T-helper 17 cell (primary cell): Measurements from ENCODE around the gene DNLZ. TPM values are rescaled to one million over a fixed set of nuclear protein-coding genes. Genes with fewer than 3 reads are reported as not detected.
"Not testable (repeated sequence)": the region's sequence is repeated elsewhere in the genome, so short reads cannot be mapped to it uniquely, and the experiment has no call there.

ENCODE experiments used
- ATAC-seq: fragments of 150-1000 bp; cut with Tn5 transposase; 2 replicates; pipeline ENCODE4 v1.10.0; 2021; ENCODE audit warnings: mild to moderate bottlenecking, moderate library complexity
- DNase-seq, 3 donors: peaks; one replicate each; pipeline versions ENCODE4 v3.0.0 to v3.0.0-alpha.2; 2020 to 2021
- H3K9me3 ChIP-seq: one replicate; pipeline ENCODE4 v1.7.0; 2013; ENCODE audit warnings: low read length, mild to moderate bottlenecking; ENCODE audit not compliant: control insufficient read depth, poor library complexity, severe bottlenecking
- H3K27ac Mint-ChIP-seq: one replicate; pipeline ENCODE4 v1.8.0; 2022; ENCODE audit warnings: mild to moderate bottlenecking, moderate library complexity, mixed read lengths
- H3K27me3 Mint-ChIP-seq: one replicate; pipeline ENCODE4 v1.8.0; 2022; ENCODE audit warnings: mixed read lengths
- H3K36me3 Mint-ChIP-seq: one replicate; pipeline ENCODE4 v1.8.0; 2022; ENCODE audit warnings: low read depth, mixed read lengths
- H3K4me1 Mint-ChIP-seq: one replicate; pipeline ENCODE4 v1.8.0; 2022; ENCODE audit warnings: mild to moderate bottlenecking, mixed read lengths
- H3K4me3 Mint-ChIP-seq: one replicate; pipeline ENCODE4 v1.8.0; 2022; ENCODE audit warnings: mild to moderate bottlenecking, moderate library complexity, mixed read lengths
- total RNA-seq, 4 donors: library from RNA in 2 of 4; stranded (reverse) in 2 of 4; gene quantifications; one replicate each; pipeline ENCODE4 v1.2.3 and lab custom pipeline; 2022 to 2026

The DNLZ gene
- 10 to 100 TPM; 19.3 to 28.6 TPM for total RNA-seq
- total RNA-seq (lab: John Stamatoyannopoulos, UW) = 2.5 to 8.0 reads per million in 2 donors

DNA sequence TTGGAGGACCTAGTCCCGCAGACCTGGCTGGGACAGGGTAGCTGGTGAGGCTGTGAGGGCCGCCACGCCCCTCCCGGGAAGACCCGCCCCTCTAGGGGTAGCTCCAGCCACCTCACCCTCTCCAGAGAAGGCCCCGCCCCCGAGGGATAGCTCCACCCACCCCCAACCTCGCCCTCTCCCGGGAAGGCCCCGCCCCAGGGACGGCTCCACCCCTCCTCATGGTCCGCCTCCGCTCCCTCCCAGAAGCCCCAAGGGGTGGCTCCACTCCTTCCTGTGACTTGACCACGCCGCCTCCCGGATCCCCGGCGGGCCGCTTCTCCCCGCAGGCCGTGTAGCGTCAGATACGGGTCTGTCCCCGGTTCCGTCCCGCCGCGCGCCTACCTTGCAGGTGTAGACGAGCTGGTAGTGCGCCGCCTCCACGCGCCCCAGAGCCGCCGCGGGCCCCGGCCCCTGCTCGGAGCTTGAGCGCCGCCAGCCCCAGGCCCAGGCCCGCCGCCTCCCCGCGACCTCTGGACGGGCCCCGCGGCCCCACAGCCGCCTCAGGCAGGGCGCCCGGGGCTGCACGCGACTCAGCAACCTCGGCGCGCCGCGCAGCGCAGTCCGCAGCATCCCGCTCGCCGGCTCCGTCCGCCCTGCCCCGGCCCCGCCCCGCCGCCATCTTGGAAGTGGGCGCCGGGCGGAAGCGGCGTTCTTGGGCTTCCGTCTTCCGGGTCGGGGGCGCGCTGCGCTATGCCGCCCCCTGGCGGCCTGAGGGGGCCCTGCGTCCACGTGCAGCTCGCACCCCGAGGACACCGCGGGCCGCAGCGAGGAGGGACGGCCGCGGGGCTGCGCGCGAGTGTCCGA lies at the start of gene DNLZ:
Gene DNLZ, minus strand, starts transcription at position 639 of the 843 bp plus-strand sequence. Its CDS starts 30 bp downstream, at position 609.
- Mint-ChIP-seq H3K4me1 (peaks cover 7% of the 10 kb centered on the region), H3K36me3 (no peaks in the 10 kb centered on the region), H3K27ac (peak within 1 kb of the TSS; percentile 34), H3K4me3 (peak within 1 kb of the TSS; percentile 83), H3K27me3 (no peaks in the 10 kb centered on the region)
- no peaks in the 10 kb centered on the region for H3K9me3 ChIP-seq
- peak; percentile 87 to 93 (median 91) for DNase-seq
- ATAC-seq = peak; percentile 88

DNA sequence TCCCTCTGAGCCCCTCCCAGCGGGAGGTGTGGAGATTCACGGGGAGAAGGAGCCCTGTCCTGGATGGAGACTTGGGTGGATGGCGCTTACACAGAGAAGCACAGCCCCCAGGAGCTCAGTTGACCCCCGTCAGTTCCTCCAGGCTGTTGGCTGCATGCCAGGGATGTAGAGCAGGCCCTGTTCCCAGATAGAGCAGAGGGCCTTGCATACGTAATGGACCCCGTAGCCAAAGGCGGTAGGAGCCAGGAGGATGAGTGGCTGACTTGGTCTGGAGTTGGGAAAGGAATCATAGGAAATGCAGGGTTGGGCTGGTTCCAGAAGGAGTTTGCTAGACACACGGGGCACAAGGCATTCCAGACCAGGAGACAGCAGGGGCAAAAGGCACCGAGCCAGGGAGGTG lies 49.4 kb upstream of the DNLZ start:
- no peak overlapping the region for H3K27ac Mint-ChIP-seq
- peaks cover 21% of the 10 kb centered on the region for H3K4me1 Mint-ChIP-seq
- ATAC-seq = no peak
- H3K27me3 Mint-ChIP-seq = no peaks in the 10 kb centered on the region
- DNase-seq = no peak
- peaks cover 2% of the 10 kb centered on the region for H3K36me3 Mint-ChIP-seq
- no peak overlapping the region for H3K4me3 Mint-ChIP-seq
- no peaks in the 10 kb centered on the region for H3K9me3 ChIP-seq

- peaks cover 2% of the 10 kb centered on the region for H3K36me3 Mint-ChIP-seq
- ATAC-seq = no peak
- H3K27me3 Mint-ChIP-seq = no peaks in the 10 kb centered on the region
- H3K27ac Mint-ChIP-seq = peak overlapping the region; percentile 96
- H3K4me1 Mint-ChIP-seq = peaks cover 21% of the 10 kb centered on the region
- no peak for DNase-seq
- H3K4me3 Mint-ChIP-seq = peak overlapping the region; percentile 92
- no peaks in the 10 kb centered on the region for H3K9me3 ChIP-seq
These were observed 47.8 kb upstream of the DNLZ start for GRCh38 chr9:136411378-136411777.

GRCh38 chr9:136410500-136411287 lies 47.1 kb upstream of the DNLZ start, which contains the start of the genes ENTR1 and PMPCA:
Gene ENTR1, minus strand, starts transcription at chr9:136410614. Its CDS starts 217 bp downstream, at chr9:136410397.
Gene PMPCA, plus strand, starts transcription at chr9:136410658. Its CDS starts 11 bp downstream, at chr9:136410669.
- DNase-seq = peak; percentile 90 to 94 (median 90)
- peaks cover 23% of the 10 kb centered on the region for H3K4me1 Mint-ChIP-seq
- ATAC-seq = peak; percentile 88
- no peaks in the 10 kb centered on the region for H3K9me3 ChIP-seq
- H3K27ac Mint-ChIP-seq = peak within 1 kb of the TSS; percentile 96
- no peaks in the 10 kb centered on the region for H3K27me3 Mint-ChIP-seq
- peak within 1 kb of the TSS; percentile 92 for H3K4me3 Mint-ChIP-seq
- H3K36me3 Mint-ChIP-seq = peaks cover 2% of the 10 kb centered on the region

DNA sequence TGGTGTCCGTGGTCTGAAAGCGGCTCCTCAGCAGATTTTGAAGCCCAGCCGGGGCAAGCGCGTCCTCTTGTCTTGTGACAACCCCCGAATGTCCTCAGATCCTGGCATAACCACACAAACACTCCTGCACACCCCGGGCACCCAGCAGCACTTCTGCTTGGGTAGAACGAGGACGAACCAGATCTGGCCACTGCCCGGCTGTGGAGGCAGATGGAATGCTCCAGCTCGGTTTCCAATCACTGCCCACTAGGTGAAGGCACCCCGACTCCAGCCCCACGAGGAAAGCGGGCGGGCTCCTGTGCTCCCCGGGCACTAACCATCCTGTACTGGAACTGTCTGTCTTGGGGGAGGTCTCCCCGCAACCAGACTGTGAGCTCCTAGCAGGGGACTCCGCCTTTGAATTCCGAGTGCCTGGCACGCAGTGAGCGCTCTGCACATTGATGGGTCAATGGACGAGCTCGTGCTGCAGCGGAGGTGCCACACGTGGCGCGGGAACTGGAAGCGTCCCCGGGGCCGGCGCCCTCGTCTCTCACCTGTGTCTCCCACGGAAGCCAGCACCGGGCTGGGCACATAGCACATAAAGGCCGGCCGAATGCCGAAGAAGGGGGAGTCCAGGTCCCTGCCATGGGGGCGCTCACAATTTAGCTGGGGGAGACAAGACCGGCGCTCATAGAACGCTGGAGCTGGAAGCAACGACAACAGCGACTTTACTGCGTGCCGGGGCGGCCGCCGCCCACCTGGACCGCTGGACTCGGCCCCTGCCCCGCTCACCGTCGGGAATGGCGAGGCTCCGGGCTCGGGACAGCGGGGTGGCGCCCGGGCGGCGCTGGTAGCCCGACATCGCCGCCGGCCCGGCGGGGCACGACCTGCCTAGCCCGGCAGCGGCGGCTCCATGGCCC lies 46.3 kb upstream of the DNLZ start:
- DNase-seq = peak in 1 of 3 donors; percentile 27
- H3K36me3 Mint-ChIP-seq = peaks cover 2% of the 10 kb centered on the region
- H3K27ac Mint-ChIP-seq = peak overlapping the region; percentile 96
- no peaks in the 10 kb centered on the region for H3K9me3 ChIP-seq
- ATAC-seq = peak; percentile 38
- peak overlapping the region; percentile 92 for H3K4me3 Mint-ChIP-seq
- H3K4me1 Mint-ChIP-seq = peaks cover 30% of the 10 kb centered on the region
- no peaks in the 10 kb centered on the region for H3K27me3 Mint-ChIP-seq

- Mint-ChIP-seq H3K4me3 (no peak overlapping the region), H3K4me1 (peaks cover 42% of the 10 kb centered on the region), H3K27ac (peak overlapping the region; percentile 96), H3K27me3 (no peaks in the 10 kb centered on the region), H3K36me3 (peaks cover 2% of the 10 kb centered on the region)
- ATAC-seq (no peak), DNase-seq (no peak)
- no peaks in the 10 kb centered on the region for H3K9me3 ChIP-seq
These were observed 44.4 kb upstream of the DNLZ start for GRCh38 chr9:136407911-136408310.

DNA sequence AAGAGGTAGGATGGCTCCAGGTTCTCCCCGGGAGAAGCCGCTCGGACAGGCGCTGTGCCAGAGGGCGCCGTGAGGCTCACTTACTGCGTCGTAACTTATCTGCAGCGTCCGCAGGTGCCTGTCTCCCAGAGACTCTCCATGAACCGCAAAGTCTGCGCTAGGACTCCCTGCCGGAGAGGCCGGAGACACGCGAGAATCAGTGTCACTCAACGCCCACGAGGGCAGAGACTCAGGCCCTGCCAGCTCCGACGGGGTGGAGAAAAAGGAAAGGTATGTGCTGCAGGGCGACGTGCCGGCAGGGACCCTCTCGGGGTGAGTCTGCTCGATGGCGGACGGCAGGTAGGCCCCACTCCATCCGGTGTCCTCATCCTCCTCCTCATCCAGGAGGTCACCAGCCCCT lies 43.5 kb upstream of the DNLZ start:
- not testable (repeated sequence) for ATAC-seq, DNase-seq, H3K9me3 ChIP-seq, H3K36me3 Mint-ChIP-seq, H3K27me3 Mint-ChIP-seq
- H3K4me3 Mint-ChIP-seq = peak overlapping the region; percentile 55
- peaks cover 42% of the 10 kb centered on the region for H3K4me1 Mint-ChIP-seq
- peak overlapping the region; percentile 41 for H3K27ac Mint-ChIP-seq

GRCh38 chr9:136405904-136406303 lies 42.4 kb upstream of the DNLZ start:
- H3K4me3 Mint-ChIP-seq = peak overlapping the region; percentile 7
- peak overlapping the region; percentile 96 for H3K27ac Mint-ChIP-seq
- DNase-seq, H3K27me3 Mint-ChIP-seq, H3K9me3 ChIP-seq, H3K36me3 Mint-ChIP-seq, ATAC-seq: not testable (repeated sequence)
- peaks cover 38% of the 10 kb centered on the region for H3K4me1 Mint-ChIP-seq

- ATAC-seq = no peak
- Mint-ChIP-seq H3K4me1 (peaks cover 41% of the 10 kb centered on the region), H3K4me3 (peak overlapping the region; percentile 86), H3K27me3 (no peaks in the 10 kb centered on the region), H3K27ac (peak overlapping the region; percentile 96), H3K36me3 (peaks cover 2% of the 10 kb centered on the region)
- DNase-seq = no peak
- H3K9me3 ChIP-seq = no peaks in the 10 kb centered on the region
These were observed 41.9 kb upstream of the DNLZ start for GRCh38 chr9:136405481-136405880.

GRCh38 chr9:136404801-136405136 lies 41.2 kb upstream of the DNLZ start:
- H3K27ac Mint-ChIP-seq = peak overlapping the region; percentile 96
- ATAC-seq = no peak
- peaks cover 2% of the 10 kb centered on the region for H3K36me3 Mint-ChIP-seq
- H3K9me3 ChIP-seq = no peaks in the 10 kb centered on the region
- H3K4me1 Mint-ChIP-seq = peaks cover 39% of the 10 kb centered on the region
- H3K27me3 Mint-ChIP-seq = no peaks in the 10 kb centered on the region
- peak overlapping the region; percentile 86 for H3K4me3 Mint-ChIP-seq
- no peak for DNase-seq

DNA sequence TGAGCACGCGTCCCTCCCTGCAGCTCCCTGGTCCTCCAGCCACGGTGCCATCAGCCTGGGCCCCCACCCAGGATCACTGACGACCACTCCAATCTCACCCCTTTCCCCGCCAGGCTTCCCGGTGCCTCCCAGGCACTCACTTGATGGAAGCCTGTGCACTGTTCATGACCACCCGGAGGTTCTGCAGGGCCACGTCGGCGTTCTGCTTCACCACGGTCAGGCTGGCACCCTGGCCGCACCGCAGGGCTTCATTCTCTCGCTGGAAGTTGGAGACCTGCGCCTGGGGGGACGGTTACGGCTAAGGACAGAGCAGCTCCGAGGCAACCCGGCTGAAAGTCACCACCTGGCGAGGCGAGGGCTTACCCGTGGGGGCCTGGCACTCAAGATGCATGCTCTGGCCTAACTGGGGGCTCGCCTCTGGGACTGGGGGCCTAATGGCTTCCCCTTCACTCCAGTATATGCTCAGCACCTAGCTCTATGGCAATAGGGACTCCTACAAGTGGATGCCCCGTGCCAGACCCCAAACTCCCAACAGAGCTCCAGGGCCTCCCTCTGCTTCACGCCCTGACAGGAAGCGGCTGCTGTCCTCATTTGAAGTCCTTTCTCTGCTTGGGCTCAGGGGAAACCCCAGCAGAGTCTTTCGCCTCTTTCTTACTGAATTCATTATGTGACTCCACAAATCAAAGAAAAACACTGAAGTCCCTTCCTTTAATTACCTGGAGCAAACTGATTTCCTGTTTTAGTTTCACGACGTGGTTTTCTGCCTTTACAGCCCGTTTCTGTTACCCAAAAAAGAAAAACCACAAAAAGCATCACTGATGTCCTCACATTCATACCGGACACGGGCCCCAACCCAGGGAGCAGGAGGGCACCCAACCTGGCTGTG lies 40.6 kb upstream of the DNLZ start:
- Mint-ChIP-seq H3K4me1 (peaks cover 38% of the 10 kb centered on the region), H3K4me3 (peak overlapping the region; percentile 86)
- ATAC-seq = peak; percentile 21

GRCh38 chr9:136403538-136403914 lies 40.0 kb upstream of the DNLZ start:
- peak; percentile 89 for ATAC-seq
- Mint-ChIP-seq H3K4me1 (peaks cover 38% of the 10 kb centered on the region), H3K4me3 (peak overlapping the region; percentile 86), H3K27me3 (no peaks in the 10 kb centered on the region), H3K36me3 (no peaks in the 10 kb centered on the region), H3K27ac (peak overlapping the region; percentile 96)
- DNase-seq = peak; percentile 56 to 71 (median 66)
- H3K9me3 ChIP-seq = no peaks in the 10 kb centered on the region

More for the DNA sequence above, 40.6 kb upstream of the DNLZ start:
- H3K36me3 Mint-ChIP-seq = peaks cover 2% of the 10 kb centered on the region
- H3K27me3 Mint-ChIP-seq = no peaks in the 10 kb centered on the region
- peak in 2 of 3 donors; percentile 26 to 28 for DNase-seq
- H3K27ac Mint-ChIP-seq = peak overlapping the region; percentile 96
- no peaks in the 10 kb centered on the region for H3K9me3 ChIP-seq
